ENCODE measurements around the gene SNCAIP.
"Not testable (repeated sequence)": the region's sequence is repeated elsewhere in the genome, so short reads cannot be mapped to it uniquely, and the experiment has no call there.

The SNCAIP gene

DNA sequence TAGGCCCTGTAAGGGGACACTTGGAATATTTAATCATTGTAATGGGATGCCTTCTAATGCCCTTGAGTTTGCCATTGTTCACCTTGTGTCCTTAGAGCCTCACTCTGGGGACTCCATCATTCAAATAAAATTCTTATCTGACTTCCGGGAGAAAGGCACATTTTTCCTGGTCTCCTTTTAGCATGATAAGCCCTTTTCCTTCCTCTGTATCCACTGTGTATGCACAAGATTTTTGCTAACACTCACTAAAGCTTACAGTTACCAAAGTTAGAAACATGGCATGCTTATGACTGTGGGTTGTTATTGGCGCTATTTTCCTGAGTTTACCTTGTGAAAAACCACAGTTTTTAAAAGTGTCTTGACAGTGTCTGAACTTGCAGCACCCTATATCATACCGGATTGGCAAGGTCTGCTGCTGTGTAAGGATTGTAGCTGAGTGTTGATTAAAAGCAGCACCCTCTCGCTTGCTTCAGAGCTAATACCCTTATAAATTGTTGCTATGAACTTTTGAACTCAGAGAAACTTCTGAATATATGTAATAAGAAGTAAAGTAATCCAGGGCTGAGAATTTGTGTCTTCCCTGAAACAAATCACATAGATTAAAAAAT lies 46.4 kb downstream of the SNCAIP start:
- no peak for DNase-seq (ENCODE audit: low read depth)

DNA sequence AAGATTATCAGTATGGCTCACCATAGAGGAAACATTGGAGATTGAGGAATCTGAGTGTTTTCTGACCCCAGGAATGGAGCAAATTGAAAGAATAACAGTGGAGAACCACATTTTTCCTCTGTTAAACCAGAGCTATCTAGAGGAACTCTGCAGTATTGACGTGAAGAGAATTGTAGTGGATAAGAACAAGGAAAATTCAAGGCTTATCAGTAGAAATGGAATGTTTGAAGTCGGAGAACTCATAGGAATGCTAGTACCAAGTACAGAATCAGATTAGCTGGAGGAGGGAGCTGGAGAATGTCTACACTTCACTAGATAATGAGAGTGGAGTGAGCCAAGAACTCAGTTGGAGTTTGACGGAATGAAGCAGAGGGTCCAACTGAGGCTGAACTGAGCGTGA lies 50.3 kb downstream of the SNCAIP start:
- DNase-seq (ENCODE audit: low read depth): no peak

DNA sequence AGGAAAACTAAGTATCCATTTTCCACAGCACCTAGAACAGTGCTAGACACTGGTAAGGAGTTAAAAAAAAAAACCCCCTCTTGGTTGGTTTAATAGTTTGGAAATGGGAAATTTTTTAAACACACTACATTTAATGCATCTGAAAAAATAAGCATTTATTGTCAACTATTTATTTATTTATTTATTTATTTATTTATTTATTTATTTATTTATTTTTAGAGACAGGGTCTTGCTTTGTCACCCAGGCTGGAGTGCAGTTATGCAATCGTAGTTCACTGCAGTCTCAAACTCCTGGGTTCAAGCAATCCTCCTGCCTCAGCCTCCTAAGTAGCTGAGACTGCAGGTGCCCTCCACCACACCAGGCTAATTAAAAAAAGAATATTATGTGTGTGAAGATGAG lies 51.6 kb downstream of the SNCAIP start:
- DNase-seq (ENCODE audit: low read depth): no peak

DNA sequence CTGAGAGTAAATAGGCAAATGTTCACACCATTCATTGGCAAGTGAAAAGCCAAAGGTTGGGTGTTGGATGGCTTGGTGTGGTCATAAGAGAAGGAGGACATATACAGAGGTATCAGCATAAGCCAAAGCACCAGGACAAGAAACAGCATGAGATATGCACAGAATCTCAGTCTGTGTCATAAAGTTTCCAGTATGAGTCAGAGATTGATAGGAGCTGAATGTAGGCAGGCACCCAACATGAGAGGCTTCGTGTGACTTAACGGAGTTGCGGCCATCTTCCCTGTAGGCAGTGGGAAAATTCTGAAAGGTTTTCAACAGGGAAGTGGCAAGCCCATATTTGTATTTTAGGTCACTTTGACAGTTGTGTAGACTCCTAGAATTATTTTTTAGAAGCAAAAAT lies 54.5 kb downstream of the SNCAIP start:
- no peak for DNase-seq (ENCODE audit: low read depth)

DNA sequence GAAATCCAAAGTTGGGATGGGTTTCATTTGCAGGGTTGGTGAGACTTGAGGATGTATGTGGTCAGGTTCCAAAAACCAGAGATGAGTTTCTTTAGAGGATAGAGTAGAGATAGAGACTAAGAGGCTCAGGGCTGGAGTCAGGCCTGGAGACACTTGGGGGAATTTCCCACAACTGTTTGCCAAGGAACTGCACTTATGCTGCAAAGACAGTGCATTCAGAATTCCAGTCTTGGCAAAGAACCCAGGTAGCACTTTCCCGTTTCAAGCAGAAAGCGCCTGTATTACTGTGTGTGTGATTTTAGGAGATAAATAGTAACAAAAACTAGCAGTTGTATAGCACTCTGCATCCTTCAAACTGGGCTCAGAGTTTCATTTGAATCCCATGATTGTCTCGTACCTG lies 55.4 kb downstream of the SNCAIP start:
- no peak for DNase-seq (ENCODE audit: low read depth)

DNA sequence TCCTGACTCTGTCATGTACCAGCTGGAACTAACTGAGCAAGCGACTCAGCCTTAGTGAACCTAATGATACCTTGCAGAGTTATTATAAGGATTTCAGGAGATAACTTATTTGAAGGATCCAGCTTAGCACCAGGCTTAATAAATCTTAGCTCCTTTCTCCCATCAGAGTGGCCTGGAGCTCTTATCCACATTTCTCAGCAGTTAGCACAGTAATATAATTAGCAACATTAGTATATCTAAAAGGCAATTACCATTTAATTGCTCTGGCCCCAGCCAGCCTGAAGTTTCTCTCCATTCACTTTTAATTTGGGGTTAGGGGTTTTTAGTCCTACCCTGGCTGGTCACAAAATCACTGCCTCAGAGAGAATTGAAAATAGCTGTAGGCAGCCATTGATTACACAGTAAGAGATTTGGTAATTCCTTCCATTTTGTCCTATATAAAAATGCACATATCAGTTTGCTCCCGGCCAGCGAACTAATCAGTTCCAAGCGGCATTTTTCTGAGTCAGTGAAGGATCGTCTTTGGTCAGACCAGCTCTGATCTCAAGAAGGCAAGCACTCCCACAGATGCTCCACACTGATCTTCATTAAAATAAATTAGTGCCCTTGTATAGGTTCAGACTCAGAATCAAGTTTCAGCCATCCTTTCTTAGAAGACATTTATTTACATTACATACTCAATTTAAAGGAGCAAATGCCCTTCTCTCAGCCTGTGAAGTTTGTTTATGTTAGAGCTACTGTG lies 56.6 kb downstream of the SNCAIP start:
- DNase-seq (ENCODE audit: low read depth): no peak

DNA sequence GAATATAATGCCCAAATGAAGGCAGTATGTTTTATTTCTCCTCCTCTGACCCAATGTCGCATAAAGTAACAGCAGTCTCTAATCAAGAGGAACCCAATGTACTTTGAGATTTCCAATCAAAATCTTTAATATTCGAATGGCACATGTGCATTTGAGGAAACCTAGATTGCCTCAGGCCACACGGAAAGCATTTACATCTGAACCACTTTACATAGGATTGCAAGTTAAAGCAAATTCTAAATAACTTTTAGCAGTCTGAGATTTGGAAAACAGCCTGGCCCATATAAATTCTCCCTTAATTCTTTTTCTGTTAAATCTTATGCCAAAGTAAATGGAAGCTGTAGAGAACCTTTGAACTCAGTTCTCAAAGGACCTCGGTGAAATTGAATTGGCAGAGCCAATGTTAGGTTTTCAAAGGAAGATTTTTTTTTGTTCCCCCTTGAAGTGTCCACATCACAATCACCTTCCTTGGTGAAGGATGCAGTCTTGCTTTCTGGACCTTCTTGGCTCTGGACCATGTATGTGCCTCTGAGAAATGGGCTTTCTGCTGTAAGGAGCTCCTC lies 57.3 kb downstream of the SNCAIP start:
- no peak for DNase-seq (ENCODE audit: low read depth)

DNA sequence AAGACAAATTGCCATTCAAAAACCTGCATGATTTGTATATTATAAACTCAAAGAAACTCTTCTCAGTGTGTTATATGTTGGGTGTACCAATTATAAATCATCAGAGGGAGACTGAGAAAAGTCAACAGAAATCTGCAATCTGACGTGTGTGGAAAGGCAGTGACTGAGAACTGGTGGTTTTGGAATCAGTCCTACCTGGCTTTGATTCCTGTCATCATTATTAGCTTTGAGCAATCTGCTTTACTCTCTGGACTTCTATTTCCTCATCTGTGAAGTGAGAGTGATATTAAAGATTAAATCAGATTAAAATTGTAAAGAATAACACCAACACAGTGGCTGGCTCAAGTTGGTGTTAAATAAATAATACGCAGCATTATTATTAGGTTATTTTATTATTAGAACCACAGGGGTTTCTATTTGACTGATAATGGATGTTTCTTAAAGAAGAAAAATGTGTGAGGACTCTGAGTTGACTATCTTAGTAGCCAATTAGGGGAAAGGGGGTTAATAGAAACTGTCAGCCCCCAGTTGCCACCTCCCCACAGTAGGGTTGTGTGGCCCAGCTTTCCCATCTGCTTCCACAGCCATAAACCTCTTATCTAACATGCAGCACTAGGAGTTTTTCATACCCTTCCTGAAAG lies 59.6 kb downstream of the SNCAIP start:
- no peak for DNase-seq (ENCODE audit: low read depth)

DNA sequence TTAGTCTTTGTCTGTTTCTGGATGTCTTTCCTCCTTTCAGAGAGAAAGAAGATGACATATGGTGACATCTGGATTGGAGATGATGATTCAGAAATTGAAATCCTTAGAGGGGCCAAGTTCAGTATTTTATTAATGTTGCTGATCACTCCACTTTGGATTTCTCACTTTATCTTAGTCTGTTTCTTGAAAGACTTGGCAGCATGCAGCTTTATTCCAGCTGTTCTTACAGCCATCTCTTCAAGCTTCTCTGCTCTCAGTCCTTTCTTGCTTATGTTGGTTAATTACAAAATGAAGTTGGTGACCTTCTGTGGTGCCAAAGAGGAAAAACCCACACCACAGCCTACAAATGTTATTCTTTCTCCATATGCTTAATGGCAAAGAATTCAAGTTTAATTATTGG lies 62.1 kb downstream of the SNCAIP start:
- no peak for DNase-seq (ENCODE audit: low read depth)

DNA sequence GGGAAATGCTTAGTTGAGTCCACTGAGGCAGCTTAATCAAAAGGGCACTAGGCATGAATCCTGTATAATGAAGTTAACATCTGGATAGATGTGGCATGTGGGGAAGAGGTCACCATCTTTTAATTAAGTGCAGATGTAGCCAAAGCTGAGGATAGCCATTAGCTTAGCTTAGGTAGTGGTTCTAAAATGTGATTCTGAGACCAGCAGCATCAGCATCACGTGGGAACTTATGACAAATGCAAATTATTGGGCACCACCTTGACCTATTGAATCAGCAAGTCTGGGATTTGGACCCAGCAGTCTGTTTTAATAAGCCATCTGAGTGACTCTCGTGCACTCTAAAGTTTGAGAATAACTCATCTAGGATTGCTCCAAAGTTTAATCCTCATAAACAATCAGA lies 63.8 kb downstream of the SNCAIP start:
- DNase-seq (ENCODE audit: low read depth): no peak

DNA sequence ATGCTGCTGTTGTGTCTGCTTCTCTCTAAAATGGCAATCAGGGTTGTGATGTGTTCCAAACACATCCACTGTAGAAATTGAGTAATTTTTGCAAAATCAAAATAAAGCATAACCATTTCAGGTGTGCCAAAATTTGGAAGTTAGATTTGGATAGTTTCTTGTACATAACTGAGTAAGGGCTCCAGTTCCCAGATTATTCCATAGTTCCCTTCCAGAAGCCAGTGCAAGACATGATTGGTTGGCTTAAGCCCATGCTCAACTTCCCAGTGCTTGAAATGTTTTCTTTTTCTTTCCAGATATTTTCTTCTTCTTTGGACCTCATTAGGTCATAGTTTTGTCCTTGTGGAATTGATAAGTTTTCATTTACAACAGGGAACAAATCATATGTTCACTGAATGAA lies 64.2 kb downstream of the SNCAIP start:
- DNase-seq (ENCODE audit: low read depth): no peak

DNA sequence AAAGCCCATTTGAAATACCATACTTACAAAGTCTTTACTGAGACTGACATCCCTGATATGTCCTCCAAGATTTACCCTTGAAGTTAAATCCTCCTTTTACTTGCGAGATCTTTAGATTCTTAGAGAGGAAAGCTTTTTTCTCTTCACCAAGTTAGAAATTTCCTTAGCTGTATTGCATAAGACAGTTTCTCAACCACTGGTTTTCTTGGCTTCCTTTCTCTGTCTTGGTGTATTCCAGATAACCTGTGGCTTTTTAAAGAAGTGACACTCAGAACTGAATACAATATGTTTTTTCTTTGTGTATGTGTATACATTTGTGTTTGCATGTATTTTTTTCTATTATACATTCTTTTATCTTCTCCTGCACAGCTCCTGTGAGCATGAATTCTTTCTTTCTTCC lies 65.0 kb downstream of the SNCAIP start:
- DNase-seq (ENCODE audit: low read depth): no peak

DNA sequence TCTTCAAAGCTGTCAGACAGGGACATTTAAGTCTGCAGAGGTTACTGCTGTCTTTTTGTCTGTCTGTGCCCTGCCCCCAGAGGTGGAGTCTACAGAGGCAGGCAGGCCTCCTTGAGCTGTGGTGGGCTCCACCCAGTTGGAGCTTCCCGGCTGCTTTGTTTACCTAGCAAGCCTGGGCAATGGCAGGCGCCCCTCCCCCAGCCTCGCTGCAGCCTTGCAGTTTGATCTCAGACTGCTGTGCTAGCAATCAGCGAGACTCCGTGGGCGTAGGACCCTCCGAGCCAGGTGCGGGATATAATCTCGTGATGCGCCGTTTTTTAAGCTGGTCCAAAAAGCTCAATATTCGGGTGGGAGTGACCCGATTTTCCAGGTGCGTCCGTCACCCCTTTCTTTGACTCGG lies 70.9 kb downstream of the SNCAIP start:
- not testable (repeated sequence) for DNase-seq (ENCODE audit: low read depth)

DNA sequence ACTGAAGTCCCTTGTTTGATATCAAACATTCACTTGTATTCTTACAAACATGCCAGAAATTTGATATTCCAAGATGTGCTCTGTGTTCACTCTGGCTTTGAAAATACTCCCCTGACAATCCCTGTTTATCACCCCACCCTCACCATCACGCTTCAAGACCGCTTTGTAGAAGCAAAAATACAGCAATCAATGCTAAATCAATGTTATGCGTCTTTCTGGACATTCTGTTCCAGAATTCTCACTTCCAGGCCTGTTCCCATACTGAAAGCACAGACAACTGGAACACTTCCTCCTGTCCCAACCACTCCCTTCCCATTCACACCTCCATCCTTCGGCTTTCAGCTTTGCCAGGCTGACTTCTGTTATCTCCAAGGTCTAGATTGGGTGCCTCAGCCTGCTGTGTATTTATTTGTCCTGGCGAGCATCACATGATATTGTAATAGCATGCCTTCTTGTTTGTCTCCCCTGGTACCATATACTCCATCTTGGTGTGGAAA lies 72.8 kb downstream of the SNCAIP start:
- DNase-seq (ENCODE audit: low read depth): no peak

DNA sequence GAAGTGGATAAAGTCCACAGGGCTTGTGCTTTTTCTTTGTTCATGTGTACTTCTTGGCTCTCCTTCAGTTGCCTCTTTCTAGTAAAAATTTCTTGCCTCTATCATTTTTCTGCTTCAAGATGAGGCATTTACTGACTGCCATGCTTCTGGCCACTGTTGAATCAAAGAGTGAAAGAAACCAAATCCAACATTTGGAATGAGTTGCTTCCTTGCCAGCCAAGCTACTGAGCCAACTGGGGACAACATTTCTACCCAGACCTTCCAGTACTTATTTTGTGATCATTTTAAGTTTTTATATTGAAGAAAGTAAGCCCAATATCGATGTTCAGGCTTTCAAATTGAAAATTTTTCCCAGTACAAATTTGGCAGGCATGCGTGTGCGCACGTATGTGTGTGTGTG lies 73.2 kb downstream of the SNCAIP start:
- no peak for DNase-seq (ENCODE audit: low read depth)

DNA sequence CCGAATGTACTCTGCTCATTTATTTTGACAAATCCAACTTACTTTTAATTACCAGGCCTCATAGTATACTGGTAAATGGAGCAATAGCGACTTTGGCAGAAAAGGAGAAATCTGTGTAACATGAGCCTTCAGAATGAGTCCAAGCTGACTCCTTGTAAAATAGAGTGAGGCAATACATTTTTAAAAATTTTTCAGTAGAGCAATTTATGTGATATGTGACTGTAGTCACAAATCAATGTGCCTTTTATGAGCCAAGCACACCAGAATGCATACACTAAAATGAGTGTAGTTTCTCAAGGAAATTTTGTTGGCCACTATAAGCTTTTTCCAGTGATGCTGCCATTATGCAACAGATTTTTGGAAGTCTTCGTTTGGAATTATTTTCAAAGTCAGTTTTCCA lies 73.8 kb downstream of the SNCAIP start:
- DNase-seq (ENCODE audit: low read depth): no peak

DNA sequence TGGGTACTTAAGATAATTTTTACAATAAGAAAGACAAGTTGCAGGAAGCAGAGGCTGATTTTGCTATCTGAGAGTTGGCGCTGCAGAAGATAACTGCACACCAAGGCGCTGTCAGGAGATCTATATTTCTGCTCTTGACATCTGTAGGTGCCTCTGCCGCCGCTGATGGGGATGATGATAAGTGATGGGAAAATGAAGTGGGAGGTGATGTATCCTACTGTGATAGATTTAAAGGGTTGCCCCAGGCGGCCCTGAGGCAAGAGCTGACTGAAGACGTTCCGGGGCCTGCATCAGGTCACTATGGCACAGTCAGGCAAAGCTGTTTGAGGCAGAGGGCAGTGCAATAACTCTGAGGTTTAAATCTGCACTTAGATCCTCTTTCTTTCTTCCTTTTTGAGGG lies 78.1 kb downstream of the SNCAIP start:
- no peak for DNase-seq (ENCODE audit: low read depth)

DNA sequence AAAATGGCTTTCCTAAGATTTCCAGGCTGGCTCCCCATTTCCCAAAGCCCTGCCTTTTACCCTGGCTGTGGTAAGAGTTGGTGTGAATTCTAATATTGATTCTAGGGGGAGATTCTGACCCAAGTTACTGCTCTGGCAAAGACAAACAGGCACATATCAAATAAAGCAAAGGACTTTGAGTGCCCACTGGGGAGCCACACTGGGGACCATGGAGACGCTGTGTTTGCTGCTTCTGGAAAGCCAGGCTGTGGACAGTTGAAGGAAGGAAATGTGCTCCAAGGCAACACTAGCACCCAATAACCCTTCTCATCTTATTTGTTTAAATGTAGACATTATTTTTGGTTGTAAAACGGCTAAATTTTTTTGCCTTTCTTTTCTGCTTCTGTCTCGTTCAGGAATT lies 78.7 kb downstream of the SNCAIP start:
- no peak for DNase-seq (ENCODE audit: low read depth)

DNA sequence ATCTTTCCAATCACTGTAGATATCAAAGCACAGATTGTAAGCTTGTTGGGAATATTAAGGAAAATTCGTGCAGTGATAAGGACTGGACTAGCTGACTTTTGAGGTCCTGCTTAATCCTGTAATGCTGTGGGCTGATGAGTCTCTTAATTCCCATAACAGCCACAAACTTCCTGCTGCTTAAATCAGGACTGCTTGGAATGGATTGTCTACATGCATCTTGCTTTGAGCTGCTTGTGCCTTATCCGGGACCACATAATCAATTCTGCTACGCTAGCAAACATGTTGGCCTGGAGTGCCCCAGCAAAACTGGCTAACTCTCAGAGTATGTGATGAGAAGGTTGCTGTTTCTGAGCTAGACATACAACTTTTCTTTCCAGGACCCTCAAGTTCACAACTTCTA lies 79.6 kb downstream of the SNCAIP start:
- DNase-seq (ENCODE audit: low read depth): no peak

DNA sequence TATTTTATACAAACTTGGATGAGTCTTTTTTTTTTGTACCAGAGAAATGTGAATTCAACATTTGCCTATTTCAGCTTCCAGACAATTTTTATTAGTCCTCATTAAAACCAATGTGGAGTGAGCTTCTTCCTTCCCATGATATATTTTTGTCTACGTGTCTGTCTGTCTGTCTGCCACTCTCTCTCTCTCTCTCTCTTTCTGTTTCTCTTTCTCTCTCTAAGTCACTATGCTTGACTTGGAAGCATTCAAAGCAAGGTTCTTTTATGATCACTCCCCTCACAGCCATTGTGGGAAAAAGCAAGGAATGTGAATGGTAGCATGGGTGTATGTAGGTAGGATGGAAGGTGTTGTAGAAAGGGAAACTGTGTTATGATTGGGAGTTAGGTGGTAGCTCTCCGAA lies 80.2 kb downstream of the SNCAIP start:
- no peak for DNase-seq (ENCODE audit: low read depth)

DNA sequence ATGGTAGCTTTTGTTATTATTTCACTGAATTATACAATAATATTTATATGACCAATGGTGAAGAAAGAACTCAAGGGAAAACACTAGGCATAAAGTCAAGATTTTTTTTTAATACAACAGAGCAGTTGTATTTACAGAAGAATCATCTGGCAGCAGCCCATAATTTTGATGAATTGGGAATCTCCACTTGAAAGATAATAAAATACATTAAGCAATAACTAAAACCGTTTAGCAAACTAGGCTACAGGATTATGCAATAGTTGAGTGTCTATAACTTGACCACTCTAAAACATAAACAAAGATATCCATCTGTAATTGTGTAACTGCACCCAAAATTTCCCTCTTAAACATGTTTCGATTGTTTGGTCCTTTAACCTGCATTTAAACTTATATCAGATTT lies 80.8 kb downstream of the SNCAIP start:
- no peak for DNase-seq (ENCODE audit: low read depth)

DNA sequence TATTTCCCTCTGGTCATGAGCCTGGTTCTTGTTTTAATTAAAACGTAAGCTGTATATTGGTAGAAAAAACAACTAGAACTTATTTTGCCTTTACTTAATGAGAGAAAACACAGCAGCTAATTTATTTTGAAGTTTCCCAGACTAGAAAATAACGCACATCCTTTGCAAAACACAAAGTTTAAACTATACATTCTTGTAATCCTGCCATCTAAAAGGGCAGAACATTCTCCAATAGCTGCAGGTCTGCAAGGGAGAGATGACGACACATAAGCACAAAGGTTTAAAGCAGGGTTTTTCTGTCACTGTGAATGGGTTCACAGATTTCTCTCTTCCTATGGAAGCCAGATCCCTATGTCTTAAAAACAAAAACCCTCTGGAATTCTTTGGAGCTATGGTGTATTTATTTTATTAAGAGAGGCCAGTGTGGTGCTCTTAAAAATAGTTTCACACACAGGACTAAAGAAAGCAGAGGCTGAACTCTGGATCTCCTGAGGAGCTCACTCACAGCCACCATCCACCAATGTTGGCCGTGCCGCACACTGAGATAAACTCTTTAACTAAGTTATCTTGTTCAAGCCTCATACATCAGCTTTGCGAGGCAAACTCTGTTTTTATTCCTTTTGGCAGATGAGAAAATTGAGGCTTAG lies 82.4 kb downstream of the SNCAIP start:
- DNase-seq (ENCODE audit: low read depth): no peak

DNA sequence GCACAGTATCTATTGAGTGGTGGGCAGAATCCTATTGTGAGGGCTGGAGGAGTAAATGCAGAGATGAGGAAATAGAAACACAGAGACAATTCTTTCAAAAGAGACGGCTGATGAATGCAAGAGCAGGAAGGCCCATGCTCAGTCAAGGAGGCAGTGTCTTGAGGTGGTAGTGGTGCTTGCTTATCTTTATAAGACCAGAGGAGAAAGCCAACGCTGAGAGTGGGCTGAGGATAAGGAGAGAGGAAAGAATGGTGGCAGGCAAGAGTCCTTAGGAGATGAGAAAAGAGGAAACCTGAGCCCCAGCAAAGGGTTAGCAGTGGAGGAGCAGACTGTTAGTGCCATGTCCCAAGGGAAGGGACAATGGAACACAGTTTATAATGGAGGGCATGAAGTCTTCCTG lies 86.0 kb downstream of the SNCAIP start:
- DNase-seq (ENCODE audit: low read depth): no peak

Data from EH (cell line).